Activated CD8-positive, alpha-beta T cell treated with anti-CD3 and anti-CD28 coated beads for 36 hours (primary cell): ENCODE measurements around the gene MLKL. TPM values are rescaled to one million over a fixed set of nuclear protein-coding genes. Genes with fewer than 3 reads are reported as not detected.

Source experiments
- ATAC-seq: fragments of 200-7000 bp; cut with Tn5 transposase; one replicate; pipeline ENCODE4 v1.10.0; 2021; ENCODE audit warnings: mild to moderate bottlenecking, moderate library complexity
- CTCF ChIA-PET: fragments of 350-600 bp; sonication (Branson Sonifier 250); formaldehyde crosslinking; loops from one replicate; lab custom pipeline; 2021; ENCODE audit warnings: antibody characterized with exemption; lab: Charles Lee
- POLR2A ChIA-PET: fragments of 350-600 bp; sonication (Branson Sonifier 250); formaldehyde crosslinking; loops from one replicate; lab custom pipeline; 2021; ENCODE audit warnings: antibody characterized with exemption; lab: Charles Lee
- DNase-seq: peaks from one replicate; pipeline ENCODE4 v3.0.0-alpha.2; 2020
- H3K27ac Mint-ChIP-seq: one replicate; pipeline ENCODE4 v1.8.0; 2021; ENCODE audit warnings: mild to moderate bottlenecking, mixed read lengths
- H3K27me3 Mint-ChIP-seq: one replicate; pipeline ENCODE4 v1.8.0; 2021; ENCODE audit warnings: mixed read lengths
- H3K36me3 Mint-ChIP-seq: one replicate; pipeline ENCODE4 v1.8.0; 2021; ENCODE audit warnings: low read depth, mixed read lengths
- H3K4me1 Mint-ChIP-seq: one replicate; pipeline ENCODE4 v1.8.0; 2021; ENCODE audit warnings: low read depth, mixed read lengths
- H3K4me3 Mint-ChIP-seq: one replicate; pipeline ENCODE4 v1.8.0; 2021; ENCODE audit warnings: mild to moderate bottlenecking, moderate library complexity, mixed read lengths
- H3K9me3 Mint-ChIP-seq: one replicate; pipeline ENCODE4 v1.8.0; 2021; ENCODE audit warnings: mixed read lengths
- CTCF ChIP-seq: fragments of 200-600 bp; IDR thresholded peaks from one replicate; pipeline ENCODE4 v1.8.0; 2022; ENCODE audit warnings: antibody characterized with exemption, mild to moderate bottlenecking
- intact Hi-C: fragments of 100-400 bp; cut with micrococcal nuclease; formaldehyde crosslinking; loops from one replicate; pipeline ENCODE4 v1.10.0; 2022
- total RNA-seq, 2 experiments: library from RNA; stranded (reverse); gene quantifications; one replicate each; pipeline ENCODE4 v1.2.3, GENCODE V29; 2021

Gene MLKL
- total RNA-seq, 2 experiments from 2014 or later: 18.5 to 18.8 TPM

DNA sequence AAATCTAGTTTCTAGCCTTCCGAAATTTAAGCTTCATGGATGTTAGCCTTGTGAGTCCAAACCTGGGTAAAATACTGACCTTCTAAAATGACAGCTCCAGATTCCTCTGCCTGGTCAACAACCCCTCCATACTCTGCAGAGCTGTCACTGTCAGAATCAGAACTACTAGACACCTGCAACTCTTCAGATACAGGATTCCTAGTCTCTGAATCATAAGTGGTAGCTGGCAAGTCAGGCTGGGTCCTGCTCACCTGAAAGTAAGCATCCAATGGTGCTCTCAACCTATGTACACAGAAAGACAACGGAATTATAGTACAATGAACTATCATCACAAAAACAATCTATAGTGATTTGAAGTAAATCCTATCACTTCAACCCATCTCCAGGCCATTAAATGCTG lies 48.8 kb downstream of the MLKL start:
- intact Hi-C loops: no loop called here
- POLR2A ChIA-PET: interaction anchor here (0.7 to 8.2 kb wide), 5 partner anchors 9 to 44 kb away, joined by 3 to 55 read pairs (median 4); partner anchors contain the start of genes GLG1 and RFWD3
- Mint-ChIP-seq H3K4me3 (no peak overlapping the region), H3K4me1 (peaks cover 33% of the 10 kb centered on the region), H3K36me3 (peaks cover 53% of the 10 kb centered on the region), H3K27me3 (no peaks in the 10 kb centered on the region), H3K9me3 (no peaks in the 10 kb centered on the region), H3K27ac (no peak overlapping the region)
- CTCF ChIA-PET: interaction anchor here (0.6 to 3.4 kb wide), 15 partner anchors 11 to 202 kb away, joined by 3 to 20 read pairs (median 4); partner anchors contain the start of genes GLG1 and RFWD3
- TF ChIP-seq CTCF: no peak
- DNase-seq: no peak
- no peak for ATAC-seq

- POLR2A ChIA-PET: interaction anchor here (0.7 to 8.2 kb wide), 5 partner anchors 10 to 44 kb away, joined by 3 to 55 read pairs (median 4); partner anchors contain the start of genes GLG1 and RFWD3
- peak; percentile 63 for TF ChIP-seq CTCF
- intact Hi-C loops: no loop called here
- Mint-ChIP-seq H3K27me3 (no peaks in the 10 kb centered on the region), H3K4me1 (peaks cover 27% of the 10 kb centered on the region), H3K27ac (no peak overlapping the region), H3K9me3 (no peaks in the 10 kb centered on the region), H3K4me3 (no peak overlapping the region), H3K36me3 (peaks cover 47% of the 10 kb centered on the region)
- CTCF ChIA-PET: interaction anchor here (0.6 to 3.4 kb wide), 16 partner anchors 10 to 202 kb away, joined by 3 to 20 read pairs (median 4); partner anchors contain the start of genes GLG1 and RFWD3
- ATAC-seq: no peak
- DNase-seq: no peak
These were observed 49.6 kb downstream of the MLKL start for GRCh38 chr16:74650966-74651567.

- Mint-ChIP-seq H3K9me3 (no peaks in the 10 kb centered on the region), H3K4me1 (peaks cover 21% of the 10 kb centered on the region), H3K27me3 (no peaks in the 10 kb centered on the region), H3K36me3 (peaks cover 44% of the 10 kb centered on the region), H3K4me3 (no peak overlapping the region), H3K27ac (no peak overlapping the region)
- no peak for TF ChIP-seq CTCF
- ChIA-PET CTCF (interaction anchor here (0.6 to 3.4 kb wide), 4 partner anchors 16 to 182 kb away, joined by 3 to 20 read pairs (median 4); no protein-coding TSS in a partner anchor), POLR2A (interaction anchor here (0.6 to 8.2 kb wide), 6 partner anchors 7 to 48 kb away, joined by 3 to 55 read pairs (median 5); partner anchors contain the start of gene RFWD3)
- DNase-seq (no peak), ATAC-seq (no peak)
- intact Hi-C loops: no loop called here
These were observed 50.7 kb downstream of the MLKL start for GRCh38 chr16:74649839-74650504.

DNA sequence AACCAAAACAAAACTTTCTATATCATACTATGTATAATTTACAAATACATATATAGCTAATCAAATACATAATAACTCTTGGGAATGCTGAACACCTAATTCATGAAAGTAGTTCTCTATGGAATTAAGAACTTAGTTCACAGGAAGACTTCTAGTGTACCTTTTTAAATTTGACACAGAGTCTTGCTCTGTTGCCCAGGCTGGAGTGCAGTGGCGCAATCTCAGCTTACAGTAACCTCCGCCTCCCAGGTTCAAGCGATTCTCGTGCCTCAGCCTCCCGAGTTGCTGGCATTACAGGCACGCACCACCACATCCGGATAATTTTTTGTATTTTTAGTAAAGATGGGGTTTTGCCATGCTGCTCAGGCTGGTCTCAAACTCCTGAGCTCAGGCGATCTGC lies 58.7 kb downstream of the MLKL start:
- Mint-ChIP-seq H3K4me3 (no peak overlapping the region), H3K36me3 (peaks cover 40% of the 10 kb centered on the region), H3K27me3 (no peaks in the 10 kb centered on the region), H3K9me3 (no peaks in the 10 kb centered on the region), H3K27ac (no peak overlapping the region), H3K4me1 (peaks cover 2% of the 10 kb centered on the region)
- ChIA-PET POLR2A (interaction anchor here (0.7 kb wide), 1 partner anchor 18 kb away, joined by 3 read pairs; no protein-coding TSS in a partner anchor), CTCF (interaction anchor here (1.0 to 1.6 kb wide), 2 partner anchors 10 kb away, joined by 3 to 7 read pairs; no protein-coding TSS in a partner anchor)
- DNase-seq (no peak), ATAC-seq (no peak)
- intact Hi-C loops: no loop called here
- no peak for TF ChIP-seq CTCF
